ENCODE data around the gene PPARA.

DNA sequence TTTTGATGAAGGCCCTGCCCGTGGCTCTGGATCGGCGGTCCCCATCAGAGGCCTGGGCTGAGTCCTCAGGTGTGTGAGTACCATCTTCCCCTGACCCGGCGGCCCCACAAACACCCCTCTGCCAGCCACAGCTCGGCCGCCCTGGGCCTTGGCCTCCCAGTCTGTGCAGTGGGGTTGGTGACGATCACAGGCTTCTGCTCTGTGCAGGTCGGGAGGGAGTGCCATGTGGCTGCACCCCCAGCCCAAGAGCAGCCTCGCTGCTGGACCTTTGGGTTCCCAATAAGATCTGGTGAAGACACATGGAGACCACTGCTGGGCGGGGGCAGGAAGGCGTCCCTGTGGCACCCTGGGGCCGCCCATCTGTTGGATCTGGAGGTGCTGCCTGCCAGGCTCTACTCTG lies 47.1 kb upstream of the PPARA start:
- no peak for TF ChIP-seq POLR2AphosphoS5 (IDR thresholded peaks at IDR 0.05; ENCODE audit: low read depth, low read length)
- TF ChIP-seq, protein P1, sequence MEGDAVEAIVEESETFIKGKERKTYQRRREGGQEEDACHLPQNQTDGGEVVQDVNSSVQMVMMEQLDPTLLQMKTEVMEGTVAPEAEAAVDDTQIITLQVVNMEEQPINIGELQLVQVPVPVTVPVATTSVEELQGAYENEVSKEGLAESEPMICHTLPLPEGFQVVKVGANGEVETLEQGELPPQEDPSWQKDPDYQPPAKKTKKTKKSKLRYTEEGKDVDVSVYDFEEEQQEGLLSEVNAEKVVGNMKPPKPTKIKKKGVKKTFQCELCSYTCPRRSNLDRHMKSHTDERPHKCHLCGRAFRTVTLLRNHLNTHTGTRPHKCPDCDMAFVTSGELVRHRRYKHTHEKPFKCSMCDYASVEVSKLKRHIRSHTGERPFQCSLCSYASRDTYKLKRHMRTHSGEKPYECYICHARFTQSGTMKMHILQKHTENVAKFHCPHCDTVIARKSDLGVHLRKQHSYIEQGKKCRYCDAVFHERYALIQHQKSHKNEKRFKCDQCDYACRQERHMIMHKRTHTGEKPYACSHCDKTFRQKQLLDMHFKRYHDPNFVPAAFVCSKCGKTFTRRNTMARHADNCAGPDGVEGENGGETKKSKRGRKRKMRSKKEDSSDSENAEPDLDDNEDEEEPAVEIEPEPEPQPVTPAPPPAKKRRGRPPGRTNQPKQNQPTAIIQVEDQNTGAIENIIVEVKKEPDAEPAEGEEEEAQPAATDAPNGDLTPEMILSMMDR (IDR thresholded peaks at IDR 0.05 in 2 of 3, conservative IDR thresholded peaks at IDR 0.05 in 1 of 3; ENCODE audit: borderline replicate concordance in 1 of 3, insufficient read depth in 1 of 3, low read depth in 2 of 3, low read length in 2 of 3) = no peak
- TF ChIP-seq YY1 (IDR thresholded peaks at IDR 0.05; ENCODE audit: extremely low read depth, insufficient replicate concordance, low read depth, low read length) = no peak
- TF ChIP-seq EZH2 (IDR thresholded peaks at IDR 0.05) = no peak
- TF ChIP-seq ZNF274 (IDR thresholded peaks at IDR 0.05; ENCODE audit: low read depth, low read length) = no peak
- TF ChIP-seq, protein P2, sequence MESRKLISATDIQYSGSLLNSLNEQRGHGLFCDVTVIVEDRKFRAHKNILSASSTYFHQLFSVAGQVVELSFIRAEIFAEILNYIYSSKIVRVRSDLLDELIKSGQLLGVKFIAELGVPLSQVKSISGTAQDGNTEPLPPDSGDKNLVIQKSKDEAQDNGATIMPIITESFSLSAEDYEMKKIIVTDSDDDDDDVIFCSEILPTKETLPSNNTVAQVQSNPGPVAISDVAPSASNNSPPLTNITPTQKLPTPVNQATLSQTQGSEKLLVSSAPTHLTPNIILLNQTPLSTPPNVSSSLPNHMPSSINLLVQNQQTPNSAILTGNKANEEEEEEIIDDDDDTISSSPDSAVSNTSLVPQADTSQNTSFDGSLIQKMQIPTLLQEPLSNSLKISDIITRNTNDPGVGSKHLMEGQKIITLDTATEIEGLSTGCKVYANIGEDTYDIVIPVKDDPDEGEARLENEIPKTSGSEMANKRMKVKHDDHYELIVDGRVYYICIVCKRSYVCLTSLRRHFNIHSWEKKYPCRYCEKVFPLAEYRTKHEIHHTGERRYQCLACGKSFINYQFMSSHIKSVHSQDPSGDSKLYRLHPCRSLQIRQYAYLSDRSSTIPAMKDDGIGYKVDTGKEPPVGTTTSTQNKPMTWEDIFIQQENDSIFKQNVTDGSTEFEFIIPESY (IDR thresholded peaks at IDR 0.05; ENCODE audit: extremely low read depth, insufficient replicate concordance, low read length) = no peak
- TF ChIP-seq ELF1 (IDR thresholded peaks at IDR 0.05; ENCODE audit: borderline replicate concordance, low read depth) = no peak
- TF ChIP-seq POLR2A (IDR thresholded peaks at IDR 0.05; ENCODE audit: borderline replicate concordance, extremely low read depth, insufficient read depth, insufficient read length) = no peak
- TF ChIP-seq, protein P3, sequence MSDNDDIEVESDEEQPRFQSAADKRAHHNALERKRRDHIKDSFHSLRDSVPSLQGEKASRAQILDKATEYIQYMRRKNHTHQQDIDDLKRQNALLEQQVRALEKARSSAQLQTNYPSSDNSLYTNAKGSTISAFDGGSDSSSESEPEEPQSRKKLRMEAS (IDR thresholded peaks at IDR 0.05) = no peak
- TF ChIP-seq, protein P4, sequence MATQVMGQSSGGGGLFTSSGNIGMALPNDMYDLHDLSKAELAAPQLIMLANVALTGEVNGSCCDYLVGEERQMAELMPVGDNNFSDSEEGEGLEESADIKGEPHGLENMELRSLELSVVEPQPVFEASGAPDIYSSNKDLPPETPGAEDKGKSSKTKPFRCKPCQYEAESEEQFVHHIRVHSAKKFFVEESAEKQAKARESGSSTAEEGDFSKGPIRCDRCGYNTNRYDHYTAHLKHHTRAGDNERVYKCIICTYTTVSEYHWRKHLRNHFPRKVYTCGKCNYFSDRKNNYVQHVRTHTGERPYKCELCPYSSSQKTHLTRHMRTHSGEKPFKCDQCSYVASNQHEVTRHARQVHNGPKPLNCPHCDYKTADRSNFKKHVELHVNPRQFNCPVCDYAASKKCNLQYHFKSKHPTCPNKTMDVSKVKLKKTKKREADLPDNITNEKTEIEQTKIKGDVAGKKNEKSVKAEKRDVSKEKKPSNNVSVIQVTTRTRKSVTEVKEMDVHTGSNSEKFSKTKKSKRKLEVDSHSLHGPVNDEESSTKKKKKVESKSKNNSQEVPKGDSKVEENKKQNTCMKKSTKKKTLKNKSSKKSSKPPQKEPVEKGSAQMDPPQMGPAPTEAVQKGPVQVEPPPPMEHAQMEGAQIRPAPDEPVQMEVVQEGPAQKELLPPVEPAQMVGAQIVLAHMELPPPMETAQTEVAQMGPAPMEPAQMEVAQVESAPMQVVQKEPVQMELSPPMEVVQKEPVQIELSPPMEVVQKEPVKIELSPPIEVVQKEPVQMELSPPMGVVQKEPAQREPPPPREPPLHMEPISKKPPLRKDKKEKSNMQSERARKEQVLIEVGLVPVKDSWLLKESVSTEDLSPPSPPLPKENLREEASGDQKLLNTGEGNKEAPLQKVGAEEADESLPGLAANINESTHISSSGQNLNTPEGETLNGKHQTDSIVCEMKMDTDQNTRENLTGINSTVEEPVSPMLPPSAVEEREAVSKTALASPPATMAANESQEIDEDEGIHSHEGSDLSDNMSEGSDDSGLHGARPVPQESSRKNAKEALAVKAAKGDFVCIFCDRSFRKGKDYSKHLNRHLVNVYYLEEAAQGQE (IDR thresholded peaks at IDR 0.05; ENCODE audit: low read depth) = no peak
- TF ChIP-seq EZH2phosphoT487 (IDR thresholded peaks at IDR 0.05; ENCODE audit: borderline replicate concordance) = no peak
- TF ChIP-seq CBX3 (IDR thresholded peaks at IDR 0.05; ENCODE audit: low read depth) = no peak
- TF ChIP-seq SP1 (IDR thresholded peaks at IDR 0.05; ENCODE audit: low read depth) = no peak
- TF ChIP-seq SIN3A (IDR thresholded peaks at IDR 0.05; ENCODE audit: low read depth) = no peak
